ENCODE data around the gene LHB. TPM values are rescaled to one million over a fixed set of nuclear protein-coding genes. Genes with fewer than 3 reads are reported as not detected.
A peak's percentile ranks its signal among the peaks of the same experiment; 100 is the strongest.

LHB gene
- total RNA-seq (2021) (1.6 and 3.5 TPM in 2 replicates), Bru-seq, nascent RNA (percentile 20 among the genes with signal in this experiment), BruChase-seq, experiment 1, labeled RNA remaining after a 2-hour chase (percentile 23 among the genes with signal in this experiment), BruChase-seq, experiment 2, labeled RNA remaining after a 6-hour chase (not detected)
- long read RNA-seq, result 0 reads

GRCh38 chr19:49017041-49017665, at the start of gene LHB:
Gene LHB (minus strand): TSS chr19:49017091. CDS start chr19:49017081, 10 bp downstream.
- Histone ChIP-seq H3K4me1 (replicated peaks; ENCODE audit: insufficient read depth) (peaks cover 9% of the 10 kb centered on the region; the same call in 1 of the 2 replicates), H3K27me3 (ENCODE audit: insufficient read depth, low read depth) (no peaks in the 10 kb centered on the region), H2AFZ (0 out of 2 replicates have a peak within 1 kb of the TSS, but pooled peaks have one; percentile 17), H3K9me2 (ENCODE audit: insufficient read depth) (no peaks in the 10 kb centered on the region), H3F3A (ENCODE audit: insufficient read depth, low read depth) (peaks cover 39% of the 10 kb centered on the region), H3K79me2 (ENCODE audit: low read depth) (no peaks in the 10 kb centered on the region), H4K20me1 (ENCODE audit: insufficient read depth) (no peaks in the 10 kb centered on the region), H3K4me3 (peak within 1 kb of the TSS; percentile 48; the same call in 1 of the 2 replicates), H3K4me2 (peak within 1 kb of the TSS; percentile 81), H3K36me3 (ENCODE audit: low read depth) (peaks cover 7% of the 10 kb centered on the region; the same call in 1 of the 2 replicates), H3K27ac (no peak within 1 kb of the TSS), H3K9me3 (ENCODE audit: insufficient read depth, low read depth) (no peaks in the 10 kb centered on the region)
- POLR2A ChIA-PET (ENCODE audit: unreplicated experiment), result interaction anchor here (0.6 kb wide), 1 partner anchor 55 kb away, joined by 4 read pairs; no protein-coding TSS in a partner anchor
- peak in 1 of 2 experiments; percentile 10 for DNase-seq
- intact Hi-C loops (cut with micrococcal nuclease; ENCODE audit: unreplicated experiment), result loop anchor here (5.0 kb wide), 1 partner anchor 40 kb away; the partner anchor contains the start of gene CGB7
- no TSS peak for BruUV-seq (replicated peaks)
- TF ChIP-seq EZH2 (IDR thresholded peaks at IDR 0.05; ENCODE audit: low read depth) (no peak), CTCF (conservative IDR thresholded peaks at IDR 0.05) (no peak)
- CTCF ChIA-PET, result interaction anchor here (0.6 to 1.1 kb wide), 3 partner anchors 24 to 81 kb away, joined by 3 to 8 read pairs (median 4); partner anchors contain the start of genes GYS1 and RUVBL2

GRCh38 chr19:49065905-49066512, 49.1 kb upstream of the LHB start:
- Histone ChIP-seq H3K36me3 (ENCODE audit: low read depth) (no peaks in the 10 kb centered on the region), H3K4me3 (no peak overlapping the region), H3K9me2 (ENCODE audit: insufficient read depth) (no peaks in the 10 kb centered on the region), H3K9me3 (ENCODE audit: insufficient read depth, low read depth) (no peaks in the 10 kb centered on the region), H3K4me1 (replicated peaks; ENCODE audit: insufficient read depth) (peaks cover 7% of the 10 kb centered on the region; the same call in 1 of the 2 replicates), H3K27ac (no peak overlapping the region), H4K20me1 (ENCODE audit: insufficient read depth) (no peaks in the 10 kb centered on the region), H2AFZ (no peak overlapping the region), H3F3A (ENCODE audit: insufficient read depth, low read depth) (peaks cover 31% of the 10 kb centered on the region), H3K4me2 (no peak overlapping the region), H3K79me2 (ENCODE audit: low read depth) (no peaks in the 10 kb centered on the region), H3K27me3 (ENCODE audit: insufficient read depth, low read depth) (peaks cover 27% of the 10 kb centered on the region)
- TF ChIP-seq EZH2 (IDR thresholded peaks at IDR 0.05; ENCODE audit: low read depth) (no peak), CTCF (conservative IDR thresholded peaks at IDR 0.05) (no peak)
- intact Hi-C loops (cut with micrococcal nuclease; ENCODE audit: unreplicated experiment), result no loop called here
- no TSS peak for BruUV-seq (replicated peaks)
- ChIA-PET POLR2A (ENCODE audit: unreplicated experiment) (no interaction called here), CTCF (interaction anchor here (1.1 kb wide), 1 partner anchor 48 kb away, joined by 8 read pairs; no protein-coding TSS in a partner anchor)
- DNase-seq, result no peak

Measured in PC-9 (cell line).